IMR-90 (cell line): ENCODE data around the gene TRAF3.

Experiments
- CEBPB ChIP-seq: IDR thresholded peaks from 2 replicates; pipeline ENCODE4 v1.6.1; 2012; ENCODE audit warnings: low read depth, low read length, improper control_type of control experiment
- CHD1 ChIP-seq: IDR thresholded peaks from 2 replicates; pipeline ENCODE4 v1.6.1; 2012; ENCODE audit warnings: low read depth, low read length, improper control_type of control experiment
- MAFK ChIP-seq: IDR thresholded peaks from 2 replicates; pipeline ENCODE4 v1.6.1; 2012; ENCODE audit warnings: low read depth, low read length, improper control_type of control experiment
- MAZ ChIP-seq: IDR thresholded peaks from 2 replicates; pipeline ENCODE4 v1.6.1; 2012; ENCODE audit warnings: low read depth, mild to moderate bottlenecking, low read length, improper control_type of control experiment, moderate library complexity, borderline replicate concordance
- MXI1 ChIP-seq: IDR thresholded peaks from 2 replicates; pipeline ENCODE4 v1.6.1; 2012; ENCODE audit warnings: low read depth, mild to moderate bottlenecking, low read length, moderate library complexity, borderline replicate concordance
- POLR2A ChIP-seq: IDR thresholded peaks from 2 replicates; pipeline ENCODE4 v1.6.1; 2012; ENCODE audit warnings: mild to moderate bottlenecking, low read depth, low read length
- RAD21 ChIP-seq: IDR thresholded peaks from 2 replicates; pipeline ENCODE4 v1.6.1; 2012; ENCODE audit warnings: low read length, improper control_type of control experiment
- RCOR1 ChIP-seq: IDR thresholded peaks from 2 replicates; pipeline ENCODE4 v1.6.1; 2012; ENCODE audit warnings: mild to moderate bottlenecking, low read length, improper control_type of control experiment; ENCODE audit not compliant: insufficient replicate concordance
- RFX5 ChIP-seq: IDR thresholded peaks from 2 replicates; pipeline ENCODE4 v1.8.0; 2012; ENCODE audit warnings: low read depth, mild to moderate bottlenecking, low read length, moderate library complexity
- SMC3 ChIP-seq: fragments of 150-350 bp; IDR thresholded peaks from 2 replicates; pipeline ENCODE4 v1.6.1; 2016; ENCODE audit warnings: low read depth, mild to moderate bottlenecking, antibody characterized with exemption, low read length, moderate library complexity
- TF ChIP-seq, protein P1 (sequence below): conservative IDR thresholded peaks from 2 replicates; pipeline ENCODE4 v1.5.1; 2012; ENCODE audit warnings: mild to moderate bottlenecking, low read depth, low read length, improper control_type of control experiment

DNA sequence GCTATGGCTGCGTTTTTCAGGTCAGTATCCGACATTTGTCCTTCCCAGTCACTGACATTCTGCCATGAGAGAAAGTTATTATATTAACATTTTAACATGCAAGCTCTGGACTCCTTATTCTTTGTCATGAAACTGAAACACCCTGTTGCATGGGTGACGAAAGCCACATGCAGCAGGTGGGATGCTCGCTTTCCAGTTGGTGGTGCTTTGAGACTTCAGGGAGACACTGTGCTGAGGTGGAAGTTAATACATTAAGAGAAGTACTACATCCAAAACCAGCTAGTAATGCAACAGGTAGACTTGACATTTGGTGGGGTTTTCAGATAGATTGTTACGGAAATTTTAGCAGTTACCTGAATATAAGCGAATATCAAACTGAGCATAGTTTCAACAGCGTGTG lies 112.4 kb downstream of the TRAF3 start:
- TF ChIP-seq, protein P1, sequence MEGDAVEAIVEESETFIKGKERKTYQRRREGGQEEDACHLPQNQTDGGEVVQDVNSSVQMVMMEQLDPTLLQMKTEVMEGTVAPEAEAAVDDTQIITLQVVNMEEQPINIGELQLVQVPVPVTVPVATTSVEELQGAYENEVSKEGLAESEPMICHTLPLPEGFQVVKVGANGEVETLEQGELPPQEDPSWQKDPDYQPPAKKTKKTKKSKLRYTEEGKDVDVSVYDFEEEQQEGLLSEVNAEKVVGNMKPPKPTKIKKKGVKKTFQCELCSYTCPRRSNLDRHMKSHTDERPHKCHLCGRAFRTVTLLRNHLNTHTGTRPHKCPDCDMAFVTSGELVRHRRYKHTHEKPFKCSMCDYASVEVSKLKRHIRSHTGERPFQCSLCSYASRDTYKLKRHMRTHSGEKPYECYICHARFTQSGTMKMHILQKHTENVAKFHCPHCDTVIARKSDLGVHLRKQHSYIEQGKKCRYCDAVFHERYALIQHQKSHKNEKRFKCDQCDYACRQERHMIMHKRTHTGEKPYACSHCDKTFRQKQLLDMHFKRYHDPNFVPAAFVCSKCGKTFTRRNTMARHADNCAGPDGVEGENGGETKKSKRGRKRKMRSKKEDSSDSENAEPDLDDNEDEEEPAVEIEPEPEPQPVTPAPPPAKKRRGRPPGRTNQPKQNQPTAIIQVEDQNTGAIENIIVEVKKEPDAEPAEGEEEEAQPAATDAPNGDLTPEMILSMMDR = no peak
- TF ChIP-seq RFX5 (no peak), POLR2A (no peak), MAFK (no peak), CHD1 (no peak), MXI1 (no peak), RAD21 (no peak), RCOR1 (no peak), CEBPB (no peak), SMC3 (no peak), MAZ (no peak)
